Pancreas (tissue), 10 donors: ENCODE data around the gene FHIT. TPM values are rescaled to one million over a fixed set of nuclear protein-coding genes. Genes with fewer than 3 reads are reported as not detected.

Experiments used
- ATAC-seq, 4 donors: fragments of 200-7000 bp; cut with Tn5 transposase; one replicate each; pipeline versions ENCODE4 v1.8.0 to v1.9.1; 2020; ENCODE audit warnings: mild to moderate bottlenecking in 4 of 4, moderate library complexity in 4 of 4
- DNase-seq, 6 donors: peaks; one replicate each; pipeline ENCODE4 v3.0.0-alpha.2; 2020
- FAIRE-seq: peaks from 2 replicates; lab custom pipeline; 2012; peaks lifted over from hg19 to GRCh38; lab: Jason Lieb, UNC
- H3K27ac ChIP-seq, 4 donors: fragments of 200-600 bp; sonication (generic); 1 replicate in 3 of 4; 2 replicates in 1 of 4; pipeline versions ENCODE4 v1.5.0 to v1.8.0; 2020
- H3K27me3 ChIP-seq, 4 donors: fragments of 200-600 bp; one replicate each; pipeline ENCODE4 v1.8.0; 2021
- H3K36me3 ChIP-seq, 3 donors: fragments of 200-600 bp; sonication (generic) in 1 of 3; one replicate each; pipeline versions ENCODE4 v1.5.0 to v1.8.0; 2020 to 2021
- H3K4me1 ChIP-seq, 3 donors: fragments of 200-600 bp; one replicate each; pipeline ENCODE4 v1.8.0; 2021
- H3K4me3 ChIP-seq, 4 donors: fragments of 200-600 bp; sonication (generic) in 2 of 4; one replicate each; pipeline versions ENCODE4 v1.5.0 to v1.8.0; 2020 to 2021
- H3K9me3 ChIP-seq, 4 donors: fragments of 200-600 bp; one replicate each; pipeline ENCODE4 v1.8.0; 2021
- WGBS, 2 donors: extraction: QIAGEN DNeasy Blood & Tissue Kit; methylation state at CpG; one replicate each; pipeline ENCODE4 v1.1.7; 2013; 5-methylcytosine and 5-hydroxymethylcytosine counted together
- intact Hi-C, 3 donors: fragments of 100-400 bp; cut with DNase I; formaldehyde crosslinking; loops; one replicate each; pipeline versions ENCODE4 v1.11.1 to v1.14.2; 2022
- polyA plus RNA-seq, 2 donors: library from polyadenylated mRNA; stranded (reverse); fragments of 200-250 nt; gene quantifications; one replicate each; pipeline ENCODE4 v1.2.3, GENCODE V29; 2013
- total RNA-seq, 6 donors: library from RNA; stranded (reverse); fragmentation: NEBNext Ultra II Directional in 4 of 6; extraction: Animal tissue kit (Norgen Biotek cat#: 25700) in 4 of 6; gene quantifications; one replicate each; pipeline versions ENCODE4 v1.2.1 to v1.2.4, GENCODE V29; 2021 to 2023
- TF ChIP-seq, protein P1 (sequence below), 4 donors: fragments of 200-600 bp; sonication (generic) in 3 of 4; IDR thresholded peaks; one replicate each; pipeline versions ENCODE4 v1.5.0 to v1.8.0; 2021; ENCODE audit warnings: antibody characterized with exemption in 4 of 4
- donor health status: healthy with polysubstance abuse.
- donor health status: DM: no; HTN: no; CAD: no; lungs with moderate emphysema.
- donor health status: DM: no; HTN: no; CAD: no.
- donor health status: control.
- donor health status: control.
- donor health status: Bipolar disorder and iron deficiency.
- donor health status: DM: yes; HTN: yes; CAD: no.
- donor health status: DM: no; HTN: no; CAD: no.
- donor health status: DM: no; HTN: no; CAD: no.
- donor health status: DM: yes; HTN: yes; CAD: no.

The FHIT gene
- total and polyA plus RNA-seq, 8 donors, result 4.8 to 15.7 (median 8.0) TPM

DNA sequence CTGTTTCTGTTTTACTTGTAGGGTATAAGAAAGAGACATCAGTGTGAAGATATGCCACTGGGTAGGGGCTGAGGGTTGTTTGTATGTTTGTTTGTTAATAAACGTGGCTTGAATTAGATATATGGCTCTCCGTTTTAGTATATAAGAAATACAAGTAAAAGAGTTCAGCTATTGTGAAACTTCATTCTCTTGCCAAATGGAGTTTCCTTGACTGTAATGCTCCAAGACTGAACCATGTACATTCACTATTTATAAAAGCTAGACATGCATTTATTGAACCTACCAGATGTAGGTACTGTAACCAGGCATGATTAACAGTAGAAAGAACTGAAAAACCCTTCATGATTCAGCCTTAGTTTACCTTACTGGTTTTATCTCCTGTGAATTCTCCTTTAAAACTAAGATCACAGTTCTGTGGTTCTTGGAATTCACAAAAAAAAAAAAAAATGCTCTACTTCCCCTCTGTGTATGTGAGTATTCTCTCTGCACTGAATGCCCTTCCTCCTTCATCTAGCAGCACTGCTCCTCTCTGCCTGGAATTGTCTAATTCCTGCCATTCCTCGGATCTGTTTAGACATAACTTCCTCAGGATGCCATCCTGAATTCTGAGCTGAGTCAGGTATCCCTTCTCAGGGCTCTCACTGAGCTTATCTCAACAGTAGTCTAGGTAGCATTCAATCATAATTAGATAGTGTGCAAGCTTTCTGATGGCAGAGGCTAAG lies 504.4 kb downstream of the FHIT start:
- FAIRE-seq (no peak), ATAC-seq (peak in 1 of 4 donors; percentile 17), DNase-seq (no peak)
- Histone ChIP-seq H3K27ac (peak overlapping the region in 2 of 4 donors; percentile 17 to 52), H3K4me1 (no peaks in the 10 kb centered on the region), H3K36me3 (no peaks in the 10 kb centered on the region), H3K9me3 (no peaks in the 10 kb centered on the region), H3K27me3 (no peaks in the 10 kb centered on the region), H3K4me3 (no peak overlapping the region)
- WGBS, 2 donors, result 59 to 60% methylated on average over 3 of the region's 3 CpGs
- intact Hi-C loops, result no loop called here
- TF ChIP-seq, protein P1, sequence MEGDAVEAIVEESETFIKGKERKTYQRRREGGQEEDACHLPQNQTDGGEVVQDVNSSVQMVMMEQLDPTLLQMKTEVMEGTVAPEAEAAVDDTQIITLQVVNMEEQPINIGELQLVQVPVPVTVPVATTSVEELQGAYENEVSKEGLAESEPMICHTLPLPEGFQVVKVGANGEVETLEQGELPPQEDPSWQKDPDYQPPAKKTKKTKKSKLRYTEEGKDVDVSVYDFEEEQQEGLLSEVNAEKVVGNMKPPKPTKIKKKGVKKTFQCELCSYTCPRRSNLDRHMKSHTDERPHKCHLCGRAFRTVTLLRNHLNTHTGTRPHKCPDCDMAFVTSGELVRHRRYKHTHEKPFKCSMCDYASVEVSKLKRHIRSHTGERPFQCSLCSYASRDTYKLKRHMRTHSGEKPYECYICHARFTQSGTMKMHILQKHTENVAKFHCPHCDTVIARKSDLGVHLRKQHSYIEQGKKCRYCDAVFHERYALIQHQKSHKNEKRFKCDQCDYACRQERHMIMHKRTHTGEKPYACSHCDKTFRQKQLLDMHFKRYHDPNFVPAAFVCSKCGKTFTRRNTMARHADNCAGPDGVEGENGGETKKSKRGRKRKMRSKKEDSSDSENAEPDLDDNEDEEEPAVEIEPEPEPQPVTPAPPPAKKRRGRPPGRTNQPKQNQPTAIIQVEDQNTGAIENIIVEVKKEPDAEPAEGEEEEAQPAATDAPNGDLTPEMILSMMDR (IDR thresholded peaks at IDR 0.05), result no peak

DNA sequence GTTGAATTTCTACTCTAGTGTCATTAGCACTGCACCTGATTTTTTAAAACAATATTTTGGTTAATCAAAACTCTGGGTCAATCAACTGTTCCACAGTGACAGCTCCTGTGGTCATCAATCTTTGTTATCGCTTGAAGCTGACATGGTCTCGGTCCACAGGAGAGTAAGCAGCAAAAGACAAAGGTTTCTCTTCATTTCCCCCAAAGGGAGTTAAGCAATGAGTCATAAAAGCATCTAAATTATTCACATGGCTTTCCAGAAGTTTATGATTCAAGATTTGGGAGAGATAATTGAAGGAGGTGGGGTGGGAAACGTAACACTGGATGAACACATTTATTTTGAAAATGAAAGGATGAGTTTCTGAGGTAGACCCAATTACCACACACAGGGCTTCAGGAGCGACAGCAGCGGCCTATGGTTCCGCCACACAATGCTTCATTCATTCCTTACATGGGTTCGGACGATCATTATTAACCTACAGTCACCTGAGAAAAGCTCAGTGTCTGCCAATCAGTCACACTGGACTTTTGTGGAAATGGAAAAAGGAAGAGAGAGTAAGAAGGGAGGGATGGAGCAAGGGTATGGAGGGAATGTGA lies 505.1 kb downstream of the FHIT start:
- ATAC-seq, result peak in 2 of 4 donors; percentile 61 to 73
- intact Hi-C loops, result no loop called here

DNA sequence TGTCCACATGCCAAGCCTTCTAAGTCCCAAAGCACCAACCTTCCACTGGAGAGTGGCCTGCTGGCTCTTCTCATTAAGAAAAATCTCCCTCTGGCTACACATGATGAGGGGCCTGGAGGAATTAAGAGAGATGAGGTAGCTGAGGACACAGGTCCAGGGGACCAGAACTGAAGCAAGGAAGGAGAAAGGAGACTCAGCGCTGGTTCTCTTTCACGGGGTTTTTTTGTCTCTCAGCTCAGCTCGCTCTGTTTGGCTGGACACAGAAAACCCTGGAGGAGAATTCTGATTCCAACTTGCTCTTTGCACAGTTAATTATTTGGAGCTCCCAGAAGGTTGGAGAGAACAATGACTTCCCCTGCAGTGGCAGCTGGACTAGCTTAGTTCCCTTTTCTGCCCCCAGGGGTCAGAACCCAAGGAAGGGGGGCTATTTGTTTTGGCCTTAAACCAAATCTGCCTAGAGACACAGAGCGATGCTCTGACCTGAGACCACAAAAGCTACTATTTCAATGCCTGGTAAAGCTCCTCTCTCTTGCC lies 507.6 kb downstream of the FHIT start:
- TF ChIP-seq, protein P1 (IDR thresholded peaks at IDR 0.05), result no peak
- Histone ChIP-seq H3K9me3 (no peaks in the 10 kb centered on the region), H3K4me1 (no peaks in the 10 kb centered on the region), H3K36me3 (no peaks in the 10 kb centered on the region), H3K27me3 (no peaks in the 10 kb centered on the region), H3K4me3 (no peak overlapping the region), H3K27ac (peak overlapping the region in 2 of 4 donors; percentile 20 to 37)
- WGBS, 2 donors, result 58 to 63% methylated on average over 4 of the region's 4 CpGs
- DNase-seq, result peak in 1 of 6 donors; percentile 14
- FAIRE-seq, result no peak
- intact Hi-C loops, result no loop called here
- ATAC-seq, result peak in 3 of 4 donors; percentile 35 to 60 (median 44)

More for the DNA sequence above, 505.1 kb downstream of the FHIT start:
- Histone ChIP-seq H3K27ac (peak overlapping the region in 2 of 4 donors; percentile 17 to 52), H3K9me3 (no peaks in the 10 kb centered on the region), H3K36me3 (no peaks in the 10 kb centered on the region), H3K4me3 (no peak overlapping the region), H3K27me3 (no peaks in the 10 kb centered on the region), H3K4me1 (no peaks in the 10 kb centered on the region)
- WGBS, 2 donors, result 69 to 72% methylated on average over 8 of the region's 8 CpGs
- FAIRE-seq, result no peak
- peak in 1 of 6 donors; percentile 12 for DNase-seq
- TF ChIP-seq, protein P1 (IDR thresholded peaks at IDR 0.05), result no peak

DNA sequence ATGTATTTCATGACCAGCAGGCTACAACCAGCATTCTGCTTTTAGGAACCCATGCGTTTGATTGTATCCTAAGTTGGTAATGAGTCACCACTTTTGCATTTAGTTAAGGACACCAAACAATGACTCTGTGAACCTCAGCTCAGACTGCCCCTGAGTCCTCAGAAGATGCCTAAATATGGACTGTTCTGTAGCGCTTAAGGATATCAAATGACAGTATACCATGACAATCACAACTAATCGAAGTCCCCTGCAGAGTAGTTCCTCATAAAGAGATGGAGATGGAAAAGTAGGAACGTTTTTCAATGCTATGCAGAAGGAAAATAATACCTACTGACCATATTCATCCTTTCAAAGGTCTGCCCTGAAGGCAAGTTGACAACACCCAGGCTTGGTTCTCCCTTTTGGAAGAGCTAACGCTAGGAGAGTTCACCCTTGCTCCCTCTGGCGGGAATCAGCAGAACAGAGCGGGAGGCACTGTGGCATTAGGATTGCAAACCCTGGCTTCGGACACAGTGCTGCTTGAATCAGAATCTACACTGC lies 508.6 kb downstream of the FHIT start:
- no peaks in the 10 kb centered on the region for H3K36me3 ChIP-seq
- no peak for ATAC-seq

More for the DNA sequence above, 508.6 kb downstream of the FHIT start:
- no peak for FAIRE-seq
- no peak overlapping the region for H3K4me3 ChIP-seq
- no peaks in the 10 kb centered on the region for H3K9me3 ChIP-seq
- 86 to 88% methylated on average over 8 of the region's 8 CpGs for WGBS, 2 donors
- no peak for DNase-seq
- intact Hi-C loops, result no loop called here
- H3K27ac ChIP-seq, result no peak overlapping the region
- TF ChIP-seq, protein P1 (IDR thresholded peaks at IDR 0.05), result no peak
- H3K27me3 ChIP-seq, result no peaks in the 10 kb centered on the region
- no peaks in the 10 kb centered on the region for H3K4me1 ChIP-seq
